GM12878 (cell line): ENCODE results near the gene MARVELD3. TPM values are rescaled to one million over a fixed set of nuclear protein-coding genes. Genes with fewer than 3 reads are reported as not detected.

Experiments used
- ATF2 ChIP-seq: IDR thresholded peaks from 2 replicates; pipeline ENCODE4 v1.6.1; 2012; ENCODE audit warnings: low read length, inconsistent platforms
- DPF2 ChIP-seq: fragments of 450-650 bp; IDR thresholded peaks from 2 replicates; pipeline ENCODE4 v1.6.1; 2017; ENCODE audit warnings: mild to moderate bottlenecking
- E2F8 ChIP-seq: fragments of 450-650 bp; IDR thresholded peaks from 2 replicates; pipeline ENCODE4 v1.6.1; 2018; ENCODE audit warnings: mild to moderate bottlenecking, low read depth, moderate library complexity; ENCODE audit not compliant: partially characterized antibody
- HDAC6 ChIP-seq: fragments of 200-600 bp; sonication (generic); IDR thresholded peaks from one replicate; pipeline ENCODE4 v1.8.0; 2017; ENCODE audit warnings: antibody characterized with exemption; ENCODE audit not compliant: unreplicated experiment
- KLF5 ChIP-seq: fragments of 450-650 bp; IDR thresholded peaks from 2 replicates; pipeline ENCODE4 v1.6.1; 2014; ENCODE audit warnings: mild to moderate bottlenecking; ENCODE audit not compliant: partially characterized antibody
- POU2F2 ChIP-seq: IDR thresholded peaks from 3 replicates; pipeline ENCODE4 v1.6.1; 2011; ENCODE audit warnings: low read depth, mild to moderate bottlenecking, low read length, borderline replicate concordance
- RAD51 ChIP-seq: fragments of 450-650 bp; IDR thresholded peaks from 2 replicates; pipeline ENCODE4 v1.6.1; 2016; ENCODE audit warnings: moderate library complexity, mild to moderate bottlenecking, inconsistent platforms
- RFX5 ChIP-seq: IDR thresholded peaks from 2 replicates; pipeline ENCODE4 v1.6.1; 2011; ENCODE audit warnings: low read depth, low read length, improper control_type of control experiment
- SKIL ChIP-seq: fragments of 450-650 bp; IDR thresholded peaks from 2 replicates; pipeline ENCODE4 v1.6.1; 2017; ENCODE audit warnings: mild to moderate bottlenecking, low read depth, inconsistent platforms; ENCODE audit not compliant: poor library complexity, severe bottlenecking
- TAF1 ChIP-seq: IDR thresholded peaks from 2 replicates; pipeline ENCODE4 v1.6.1; 2011; ENCODE audit warnings: mild to moderate bottlenecking, low read depth, low read length, borderline replicate concordance
- WRNIP1 ChIP-seq: IDR thresholded peaks from 2 replicates; pipeline ENCODE4 v1.6.1; 2011; ENCODE audit warnings: low read depth, low read length, improper control_type of control experiment, borderline replicate concordance
- polyA plus RNA-seq, 11 experiments: library from polyadenylated mRNA; depleted of rRNA in 4 of 11; unstranded in 6 of 11; stranded (reverse) in 5 of 11; fragments of >200 nt; fragmentation: Nextera tagmentation in 4 of 11; fragmentation: Illumina TruSeq in 1 of 11; extraction: Ambion mirVana in 4 of 11; extraction: Trizol in 1 of 11; gene quantifications; 1 replicate in 1 of 11; 2 replicates in 10 of 11; pipeline versions ENCODE4 v1.2.1 to v1.2.3, GENCODE V29; 2011 to 2016; ENCODE audit warnings: inconsistent platforms in 2 of 11, missing spikeins in 2 of 11, low read depth in 1 of 11
- total RNA-seq, 4 experiments: library from RNA; depleted of rRNA in 3 of 4; stranded (reverse); fragments of >200 nt in 3 of 4; fragmentation: Illumina TruSeq in 1 of 4; extraction: Trizol in 1 of 4; gene quantifications; 2 replicates each; pipeline versions ENCODE4 v1.2.1 to v1.2.3, GENCODE V29; 2013 to 2021

MARVELD3 gene
- total and polyA plus RNA-seq, 10 of the 15 experiments (the other 5 are each of a cell fraction or from before 2014, with no cell fraction given): 0.03 to 0.18 (median 0.09) TPM; not detected in 4

GRCh38 chr16:71672803-71673581 is 47.0 kb downstream of the MARVELD3 start (continued):
- TF ChIP-seq ATF2: no peak
- TF ChIP-seq RAD51: no peak
- no peak for TF ChIP-seq DPF2
- no peak for TF ChIP-seq RFX5
- no peak for TF ChIP-seq SKIL
- no peak for TF ChIP-seq HDAC6
- no peak for TF ChIP-seq KLF5
- TF ChIP-seq WRNIP1: no peak
- no peak for TF ChIP-seq POU2F2
- TF ChIP-seq TAF1: no peak
- no peak for TF ChIP-seq E2F8
- TF ChIP-seq, all 136 proteins: peak for 0
